ENCODE measurements around the gene CBX2. TPM values are rescaled to one million over a fixed set of nuclear protein-coding genes. Genes with fewer than 3 reads are reported as not detected.

The CBX2 gene
- polyA plus RNA-seq, 1 of the 3 experiments (the other 2 are of a cell fraction) = 22.4 TPM

GRCh38 chr17:79750650-79751545 lies 27.1 kb upstream of the CBX2 start:
- WGBS (ENCODE audit: low lambda C conversion rate) = 66% methylated on average over 13 of the region's 13 CpGs
- Histone ChIP-seq H3K27ac (ENCODE audit: low read depth in 2 of 2, low read length in 1 of 2) (no peak overlapping the region), H3K9ac (no peak overlapping the region), H3K4me1 (ENCODE audit: control insufficient read depth in 1 of 2, insufficient read depth in 2 of 2, low read depth in 1 of 2, low read length in 1 of 2) (peaks cover 0 to 6% of the 10 kb centered on the region in 2 experiments; a peak in 1 of 4 replicates), H3K36me3 (replicated peaks in 1 of 2; ENCODE audit: control insufficient read depth in 1 of 2, insufficient read depth in 2 of 2, low read length in 1 of 2) (no peaks in the 10 kb centered on the region), H3K4me3 (ENCODE audit: low read depth in 2 of 2, low read length in 1 of 2) (no peak overlapping the region), H2AFZ (ENCODE audit: low read depth) (no peak overlapping the region), H3K9me2 (no peaks in the 10 kb centered on the region), H4K20me1 (ENCODE audit: insufficient read depth) (no peaks in the 10 kb centered on the region), H3K27me3 (ENCODE audit: insufficient read depth) (peaks cover 26% of the 10 kb centered on the region), H3K79me2 (ENCODE audit: insufficient read depth) (no peaks in the 10 kb centered on the region), H3F3A (replicated peaks; ENCODE audit: insufficient read depth) (peaks cover 16% of the 10 kb centered on the region), H3K4me2 (no peak overlapping the region), H3K9me3 (no peaks in the 10 kb centered on the region)
- ChIA-PET POLR2A (no interaction called here), CTCF (interaction anchor here (1.1 to 3.1 kb wide), 5 partner anchors 9 to 84 kb away, joined by 5 to 22 read pairs (median 7); partner anchors contain the start of gene CBX2)
- TF ChIP-seq POLR2AphosphoS5 (IDR thresholded peaks at IDR 0.05; ENCODE audit: low read depth, low read length) = no peak
- no peak for TF ChIP-seq USF2 (IDR thresholded peaks at IDR 0.05; ENCODE audit: borderline replicate concordance, low read depth, low read length)
- TF ChIP-seq PBX3 (IDR thresholded peaks at IDR 0.05) = no peak
- no peak for TF ChIP-seq MAX (IDR thresholded peaks at IDR 0.05; ENCODE audit: low read depth)
- TF ChIP-seq TCF12 (IDR thresholded peaks at IDR 0.05) = no peak
- no peak for TF ChIP-seq RFX5 (IDR thresholded peaks at IDR 0.05; ENCODE audit: low read length)
- no peak for TF ChIP-seq REST (IDR thresholded peaks at IDR 0.05; ENCODE audit: low read depth, low read length)
- TF ChIP-seq FOXM1 (IDR thresholded peaks at IDR 0.05; ENCODE audit: low read depth) = no peak
- no peak for TF ChIP-seq SIN3A (IDR thresholded peaks at IDR 0.05; ENCODE audit: borderline replicate concordance, low read depth, low read length)
- TF ChIP-seq GATA2 (CRISPR knock-in tag; IDR thresholded peaks at IDR 0.05) = no peak
- no peak for TF ChIP-seq RCOR1 (IDR thresholded peaks at IDR 0.05; ENCODE audit: low read length)
- TF ChIP-seq RAD21 (IDR thresholded peaks at IDR 0.05; ENCODE audit: low read length) = no peak
- TF ChIP-seq JUND (IDR thresholded peaks at IDR 0.05) = no peak
- DNase-seq = no peak

All from SK-N-SH (cell line).